KOPT-K1 (cell line): ENCODE measurements around the gene SRGAP1.

ENCODE experiments used
- H3K27ac ChIP-seq: fragments of 200-600 bp; sonication (generic); 2 replicates; pipeline ENCODE4 v1.5.1; 2016; ENCODE audit warnings: antibody characterized with exemption, mild to moderate bottlenecking, low read depth, low read length; ENCODE audit not compliant: poor library complexity, severe bottlenecking
- H3K36me3 ChIP-seq: fragments of 200-600 bp; sonication (generic); 2 replicates; pipeline ENCODE4 v1.5.1; 2017; ENCODE audit warnings: antibody characterized with exemption, mild to moderate bottlenecking, low read length, moderate library complexity; ENCODE audit not compliant: insufficient read depth
- H3K9me3 ChIP-seq: fragments of 200-600 bp; sonication (generic); 2 replicates; pipeline ENCODE4 v1.5.1; 2017; ENCODE audit warnings: antibody characterized with exemption, low read length, mild to moderate bottlenecking; ENCODE audit not compliant: insufficient read depth, poor library complexity, severe bottlenecking

SRGAP1 gene

GRCh38 chr12:64207453-64207852 is 363.0 kb downstream of the SRGAP1 start:
- Histone ChIP-seq H3K9me3 (no peaks in the 10 kb centered on the region), H3K36me3 (peaks cover 33% of the 10 kb centered on the region), H3K27ac (no peak overlapping the region)
